Activated CD8-positive, alpha-beta T cell treated with anti-CD3 and anti-CD28 coated beads for 36 hours (primary cell): ENCODE measurements around the gene RFX2. TPM values are rescaled to one million over a fixed set of nuclear protein-coding genes. Genes with fewer than 3 reads are reported as not detected.

Experiments used
- ATAC-seq: fragments of 200-7000 bp; cut with Tn5 transposase; one replicate; pipeline ENCODE4 v1.10.0; 2021; ENCODE audit warnings: mild to moderate bottlenecking, moderate library complexity
- CTCF ChIA-PET: fragments of 350-600 bp; sonication (Branson Sonifier 250); formaldehyde crosslinking; loops from one replicate; lab custom pipeline; 2021; ENCODE audit warnings: antibody characterized with exemption; lab: Charles Lee
- POLR2A ChIA-PET: fragments of 350-600 bp; sonication (Branson Sonifier 250); formaldehyde crosslinking; loops from one replicate; lab custom pipeline; 2021; ENCODE audit warnings: antibody characterized with exemption; lab: Charles Lee
- DNase-seq: peaks from one replicate; pipeline ENCODE4 v3.0.0-alpha.2; 2020
- H3K27ac Mint-ChIP-seq: one replicate; pipeline ENCODE4 v1.8.0; 2021; ENCODE audit warnings: mild to moderate bottlenecking, mixed read lengths
- H3K27me3 Mint-ChIP-seq: one replicate; pipeline ENCODE4 v1.8.0; 2021; ENCODE audit warnings: mixed read lengths
- H3K36me3 Mint-ChIP-seq: one replicate; pipeline ENCODE4 v1.8.0; 2021; ENCODE audit warnings: low read depth, mixed read lengths
- H3K4me1 Mint-ChIP-seq: one replicate; pipeline ENCODE4 v1.8.0; 2021; ENCODE audit warnings: low read depth, mixed read lengths
- H3K4me3 Mint-ChIP-seq: one replicate; pipeline ENCODE4 v1.8.0; 2021; ENCODE audit warnings: mild to moderate bottlenecking, moderate library complexity, mixed read lengths
- H3K9me3 Mint-ChIP-seq: one replicate; pipeline ENCODE4 v1.8.0; 2021; ENCODE audit warnings: mixed read lengths
- intact Hi-C: fragments of 100-400 bp; cut with micrococcal nuclease; formaldehyde crosslinking; loops from one replicate; pipeline ENCODE4 v1.10.0; 2022
- total RNA-seq, 2 experiments: library from RNA; stranded (reverse); gene quantifications; one replicate each; pipeline ENCODE4 v1.2.3, GENCODE V29; 2021
- TF ChIP-seq, protein P1 (sequence below): fragments of 200-600 bp; IDR thresholded peaks from one replicate; pipeline ENCODE4 v1.8.0; 2022; ENCODE audit warnings: antibody characterized with exemption, mild to moderate bottlenecking

Gene RFX2
- total RNA-seq, 2 experiments from 2014 or later = 8.9 to 10.5 TPM

DNA sequence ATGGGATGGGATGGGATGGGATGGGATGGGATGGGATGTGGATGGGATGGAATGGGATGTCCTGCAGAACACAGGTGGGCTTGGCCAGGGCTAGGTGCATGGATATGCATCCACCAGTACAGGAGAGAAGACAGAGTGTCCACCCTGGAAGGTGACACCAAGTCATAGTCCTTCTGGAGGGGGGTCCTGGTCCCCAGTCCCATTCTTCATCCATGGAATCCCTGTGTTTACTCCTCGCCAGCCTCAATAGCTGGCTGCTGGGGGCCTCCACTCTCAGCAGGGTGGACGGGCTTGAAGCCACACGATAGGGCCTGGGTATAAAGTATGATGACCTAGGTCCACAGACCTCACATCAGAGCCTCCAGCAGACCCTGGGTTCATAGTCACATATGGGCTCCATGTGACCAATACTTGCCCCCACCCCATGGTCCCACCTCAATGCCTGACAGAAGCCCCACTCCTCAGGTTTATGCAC, 40.1 kb downstream of the RFX2 start:
- TF ChIP-seq, protein P1, sequence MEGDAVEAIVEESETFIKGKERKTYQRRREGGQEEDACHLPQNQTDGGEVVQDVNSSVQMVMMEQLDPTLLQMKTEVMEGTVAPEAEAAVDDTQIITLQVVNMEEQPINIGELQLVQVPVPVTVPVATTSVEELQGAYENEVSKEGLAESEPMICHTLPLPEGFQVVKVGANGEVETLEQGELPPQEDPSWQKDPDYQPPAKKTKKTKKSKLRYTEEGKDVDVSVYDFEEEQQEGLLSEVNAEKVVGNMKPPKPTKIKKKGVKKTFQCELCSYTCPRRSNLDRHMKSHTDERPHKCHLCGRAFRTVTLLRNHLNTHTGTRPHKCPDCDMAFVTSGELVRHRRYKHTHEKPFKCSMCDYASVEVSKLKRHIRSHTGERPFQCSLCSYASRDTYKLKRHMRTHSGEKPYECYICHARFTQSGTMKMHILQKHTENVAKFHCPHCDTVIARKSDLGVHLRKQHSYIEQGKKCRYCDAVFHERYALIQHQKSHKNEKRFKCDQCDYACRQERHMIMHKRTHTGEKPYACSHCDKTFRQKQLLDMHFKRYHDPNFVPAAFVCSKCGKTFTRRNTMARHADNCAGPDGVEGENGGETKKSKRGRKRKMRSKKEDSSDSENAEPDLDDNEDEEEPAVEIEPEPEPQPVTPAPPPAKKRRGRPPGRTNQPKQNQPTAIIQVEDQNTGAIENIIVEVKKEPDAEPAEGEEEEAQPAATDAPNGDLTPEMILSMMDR = no peak
- ChIA-PET CTCF (interaction anchor here (0.9 to 1.6 kb wide), 2 partner anchors 22 to 56 kb away, joined by 3 to 7 read pairs; no protein-coding TSS in a partner anchor), POLR2A (no interaction called here)
- peaks cover 21% of the 10 kb centered on the region for H3K4me1 Mint-ChIP-seq
- peaks cover 3% of the 10 kb centered on the region for H3K36me3 Mint-ChIP-seq
- intact Hi-C loops = no loop called here
- peak; percentile 24 for DNase-seq
- ATAC-seq = peak; percentile 31
- H3K27me3 Mint-ChIP-seq = no peaks in the 10 kb centered on the region
- no peak overlapping the region for H3K27ac Mint-ChIP-seq
- H3K9me3 Mint-ChIP-seq = peaks cover 3% of the 10 kb centered on the region
- no peak overlapping the region for H3K4me3 Mint-ChIP-seq

DNA sequence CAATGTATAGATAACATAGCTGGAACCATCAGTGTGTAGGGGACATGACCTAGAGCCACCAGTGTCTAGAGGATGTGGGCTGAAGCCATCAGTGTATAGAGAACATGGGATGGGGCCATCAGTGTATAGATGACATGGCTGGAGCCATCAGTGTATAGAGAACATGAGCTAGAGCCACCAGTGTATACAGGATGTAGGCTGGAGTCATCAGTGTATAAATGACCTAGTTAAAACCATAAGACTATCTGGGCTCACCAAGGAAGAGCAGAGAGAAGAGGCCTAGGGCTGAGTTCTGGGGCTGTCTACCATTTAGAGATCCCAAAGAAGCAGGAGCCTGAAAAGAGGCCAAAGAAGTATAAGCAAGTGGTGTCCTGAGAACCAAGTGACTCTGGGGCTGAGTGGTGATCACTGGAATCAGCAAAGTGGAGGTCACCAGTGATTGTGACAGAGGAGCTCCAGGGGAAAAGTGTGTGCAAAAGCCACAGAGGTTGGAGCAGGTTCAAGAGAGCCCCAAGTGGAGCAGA, 41.0 kb downstream of the RFX2 start:
- intact Hi-C loops = no loop called here
- Mint-ChIP-seq H3K36me3 (peaks cover 3% of the 10 kb centered on the region), H3K4me3 (no peak overlapping the region), H3K27me3 (no peaks in the 10 kb centered on the region), H3K27ac (peak overlapping the region; percentile 35), H3K4me1 (peaks cover 26% of the 10 kb centered on the region), H3K9me3 (peaks cover 3% of the 10 kb centered on the region)
- ATAC-seq = peak; percentile 70
- ChIA-PET POLR2A (interaction anchor here (0.6 kb wide), 1 partner anchor 1579 kb away, joined by 3 read pairs; no protein-coding TSS in a partner anchor), CTCF (interaction anchor here (0.7 to 1.6 kb wide), 3 partner anchors 21 to 794 kb away, joined by 3 to 7 read pairs (median 4); no protein-coding TSS in a partner anchor)
- TF ChIP-seq, protein P1 = no peak
- DNase-seq = peak; percentile 22

DNA sequence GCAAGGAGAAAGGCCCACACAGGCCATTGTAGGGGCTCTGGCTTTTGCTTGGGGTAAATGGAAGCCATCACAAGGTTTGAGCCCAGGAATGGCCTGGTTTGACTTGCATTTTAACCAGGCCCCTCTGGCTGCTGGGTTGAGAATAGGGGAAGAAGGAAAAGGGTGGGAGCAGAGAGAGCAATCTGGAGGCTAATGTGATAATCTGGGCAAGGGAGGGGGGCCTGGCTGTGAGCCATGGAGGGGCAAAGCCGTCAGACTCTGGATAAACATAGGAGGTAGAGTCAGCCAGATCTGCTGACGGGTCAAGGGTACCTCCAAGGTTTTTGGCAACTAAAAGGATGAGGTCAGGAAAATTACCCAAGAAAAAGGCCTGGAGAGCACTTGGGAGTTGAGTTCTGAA, 41.6 kb downstream of the RFX2 start:
- Mint-ChIP-seq H3K4me3 (no peak overlapping the region), H3K4me1 (peaks cover 28% of the 10 kb centered on the region), H3K27me3 (no peaks in the 10 kb centered on the region), H3K36me3 (peaks cover 3% of the 10 kb centered on the region), H3K27ac (no peak overlapping the region), H3K9me3 (peaks cover 3% of the 10 kb centered on the region)
- TF ChIP-seq, protein P1 = no peak
- DNase-seq (no peak), ATAC-seq (no peak)
- ChIA-PET CTCF (interaction anchor here (1.2 to 1.6 kb wide), 2 partner anchors 20 to 55 kb away, joined by 4 to 7 read pairs; no protein-coding TSS in a partner anchor), POLR2A (no interaction called here)
- intact Hi-C loops = no loop called here

DNA sequence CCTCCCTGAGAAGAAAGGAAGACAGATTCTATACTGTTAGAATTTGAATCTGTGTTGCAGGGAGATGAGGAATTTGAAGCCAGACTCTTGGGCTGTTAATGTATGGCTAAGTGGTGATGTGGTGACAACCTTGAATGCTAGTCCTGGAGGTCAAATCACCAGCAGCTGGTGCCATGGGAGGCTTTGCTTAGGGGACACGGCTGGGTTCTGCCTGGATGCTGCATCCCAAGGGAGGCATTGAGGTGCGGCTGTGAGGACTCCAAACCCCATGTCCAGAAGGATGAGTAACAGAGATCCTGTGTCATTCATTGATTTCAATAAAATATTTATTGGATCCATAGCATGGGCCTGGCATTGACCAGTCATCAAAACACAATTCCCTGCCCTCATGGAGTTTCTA, 42.3 kb downstream of the RFX2 start:
- TF ChIP-seq, protein P1 = no peak
- Mint-ChIP-seq H3K36me3 (peaks cover 3% of the 10 kb centered on the region), H3K4me3 (no peak overlapping the region), H3K27ac (no peak overlapping the region), H3K27me3 (no peaks in the 10 kb centered on the region), H3K9me3 (peaks cover 3% of the 10 kb centered on the region), H3K4me1 (peaks cover 30% of the 10 kb centered on the region)
- intact Hi-C loops = no loop called here
- ATAC-seq (no peak), DNase-seq (no peak)
- POLR2A ChIA-PET = interaction anchor here (0.7 kb wide), 1 partner anchor 13 kb away, joined by 3 read pairs; no protein-coding TSS in a partner anchor
- CTCF ChIA-PET = interaction anchor here (0.8 to 1.2 kb wide), 2 partner anchors 56 to 59 kb away, joined by 3 to 4 read pairs; no protein-coding TSS in a partner anchor
